Stimulated activated CD4-positive, alpha-beta T cell treated with anti-CD3 and anti-CD28 coated beads, Interleukin-15, amount 100 ng/mL, for 48 hours (primary cell): Measurements from ENCODE around the gene HSF2BP.
"Not testable (repeated sequence)": the region's sequence is repeated elsewhere in the genome, so short reads cannot be mapped to it uniquely, and the experiment has no call there.

ENCODE experiments used
- DNase-seq, 2 donors: peaks; one replicate each; pipeline ENCODE4 v3.0.0-alpha.2; 2020; ENCODE audit warnings: low read depth in 2 of 2

HSF2BP gene

DNA sequence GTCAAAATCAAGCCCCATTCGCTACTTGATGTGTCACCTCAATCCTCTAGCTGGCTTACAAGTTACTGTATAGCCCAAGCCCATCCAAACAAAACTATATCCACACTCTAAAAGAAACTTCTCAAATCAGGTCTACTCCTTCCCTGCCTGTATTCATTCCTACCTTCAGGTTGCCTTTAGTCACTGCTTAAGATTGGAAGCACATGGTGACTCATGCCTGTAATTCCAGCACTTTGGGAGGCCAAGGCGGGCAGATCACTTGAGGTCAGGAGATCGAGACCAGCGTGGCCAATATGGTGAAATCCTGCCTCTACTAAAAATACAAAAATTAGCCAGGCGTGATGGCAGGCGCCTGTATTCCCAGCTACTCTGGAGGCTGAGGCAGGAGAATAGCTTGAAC lies 7.4 kb downstream of the HSF2BP start:
- DNase-seq: not testable (repeated sequence)

DNA sequence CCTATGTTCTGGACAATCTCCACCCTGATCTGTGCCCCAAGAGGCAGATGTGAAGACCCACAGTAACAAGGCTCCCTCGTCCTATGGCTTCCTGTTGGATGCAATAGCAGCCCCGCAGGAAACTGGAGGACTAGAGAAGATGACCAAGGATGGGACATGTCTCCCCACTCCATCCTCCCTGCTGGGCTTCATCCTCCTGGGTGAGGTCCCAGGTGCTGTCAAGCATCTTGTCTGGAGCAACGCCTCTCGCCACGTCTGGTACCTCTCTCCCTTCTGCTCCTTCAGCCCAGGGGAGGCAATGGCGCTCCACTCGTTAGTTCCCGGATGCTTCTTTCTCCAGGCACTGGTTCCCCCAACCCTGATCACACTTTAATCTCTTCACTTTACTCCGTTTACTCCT lies 11.1 kb downstream of the HSF2BP start:
- DNase-seq: no peak

DNA sequence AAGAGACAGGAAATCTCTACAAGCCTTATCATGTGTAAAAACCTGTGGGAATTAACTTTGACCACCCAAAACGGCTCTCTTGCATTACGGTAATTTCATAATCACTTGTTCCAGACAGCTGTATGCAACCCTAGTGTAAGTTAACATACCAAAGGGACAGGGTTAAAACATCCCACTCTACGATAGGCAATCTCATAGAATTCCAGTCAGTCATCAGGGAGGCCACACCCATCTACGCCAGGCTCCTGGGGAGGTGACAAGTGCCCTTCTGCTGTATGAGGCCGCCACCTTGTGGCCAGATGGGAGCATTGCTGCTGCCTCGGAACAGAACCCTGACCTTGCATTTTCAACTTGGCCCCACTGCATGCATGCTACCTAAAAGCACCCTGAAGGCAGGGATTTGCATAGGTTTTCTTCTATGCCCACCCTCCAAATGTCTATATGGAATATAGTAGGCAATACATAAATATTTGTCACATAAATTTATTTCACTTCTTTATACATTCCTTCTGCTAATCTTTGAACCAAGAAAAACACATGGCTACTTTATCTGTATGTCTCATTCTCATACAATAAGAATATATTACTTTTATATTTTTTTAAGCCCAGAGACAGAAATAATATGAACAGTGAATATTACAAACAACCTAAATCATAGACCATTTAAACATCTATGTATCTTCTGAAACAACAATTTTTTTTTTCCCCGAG lies 12.6 kb downstream of the HSF2BP start:
- DNase-seq: peak; percentile 74 to 79

DNA sequence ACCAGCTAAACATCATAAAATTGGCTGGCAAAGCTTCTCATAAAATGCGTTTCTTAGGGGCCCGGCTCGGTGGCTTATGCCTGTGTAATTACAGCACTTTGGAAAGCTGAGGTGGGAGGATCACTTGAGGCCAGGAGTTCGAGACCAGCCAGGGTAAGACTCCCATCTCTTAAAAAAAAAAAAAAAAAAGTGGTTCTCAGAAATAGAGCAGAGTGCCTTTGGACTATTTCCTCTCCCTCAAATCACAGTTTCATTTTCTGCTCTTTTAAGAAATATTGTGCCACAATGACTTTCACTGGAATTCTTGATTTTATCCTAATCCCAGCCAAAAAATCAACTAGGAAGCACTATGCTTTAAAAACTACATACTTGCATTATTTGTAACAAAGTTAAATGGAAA lies 13.3 kb downstream of the HSF2BP start:
- DNase-seq: no peak

DNA sequence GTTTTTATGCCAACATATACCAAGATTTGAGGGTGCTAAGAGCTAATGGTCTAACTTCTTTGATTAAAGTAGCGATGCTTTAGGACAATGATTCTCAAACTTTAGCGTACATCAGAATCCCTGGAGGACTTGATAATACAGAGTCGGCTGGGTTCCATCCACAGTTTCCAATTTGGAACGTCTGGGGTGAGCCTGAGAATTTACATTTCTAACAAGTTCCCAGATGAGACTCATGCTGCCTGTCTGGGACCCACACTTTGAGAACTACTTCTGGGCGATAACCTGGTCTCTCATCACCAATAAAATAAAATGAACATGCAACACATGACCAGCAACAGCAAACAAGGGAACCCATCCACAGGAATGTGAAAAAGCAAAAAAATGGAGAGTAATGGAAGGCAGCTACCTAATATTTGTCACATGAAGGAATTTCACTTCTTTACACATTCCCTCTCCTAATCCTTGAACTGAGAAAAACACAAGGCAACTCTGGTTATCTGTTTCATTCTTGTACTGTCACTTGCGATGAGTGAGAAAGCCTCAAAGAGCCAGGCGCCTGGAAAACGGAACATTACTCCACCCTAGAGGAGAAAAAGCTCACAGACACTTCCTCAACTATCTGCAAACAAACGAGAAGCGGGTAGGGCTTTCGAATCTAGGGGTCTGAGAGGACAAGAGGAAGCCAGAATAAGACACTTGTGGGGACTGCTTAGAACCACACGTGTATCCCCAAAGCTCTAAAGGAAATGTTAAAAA lies 14.0 kb downstream of the HSF2BP start:
- DNase-seq: no peak

DNA sequence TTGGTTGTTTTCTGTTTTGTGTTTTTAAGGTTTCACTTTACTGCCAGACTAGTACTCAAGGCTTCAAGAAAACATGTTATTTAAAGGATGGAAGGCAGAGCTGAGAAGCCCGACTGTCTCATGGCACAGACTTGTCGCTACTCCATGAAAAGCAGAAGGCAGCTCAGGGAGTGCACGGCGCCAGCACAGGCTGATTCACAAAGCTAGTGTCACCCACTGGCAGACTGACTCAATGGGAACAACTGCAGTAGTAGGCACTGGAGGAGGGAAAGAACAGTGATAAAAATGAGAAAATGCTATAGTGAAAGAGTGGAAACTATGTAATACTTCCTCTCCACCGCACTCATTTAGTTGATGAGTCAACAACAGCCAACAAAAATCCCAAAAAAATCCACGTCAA lies 14.7 kb downstream of the HSF2BP start:
- DNase-seq: no peak

DNA sequence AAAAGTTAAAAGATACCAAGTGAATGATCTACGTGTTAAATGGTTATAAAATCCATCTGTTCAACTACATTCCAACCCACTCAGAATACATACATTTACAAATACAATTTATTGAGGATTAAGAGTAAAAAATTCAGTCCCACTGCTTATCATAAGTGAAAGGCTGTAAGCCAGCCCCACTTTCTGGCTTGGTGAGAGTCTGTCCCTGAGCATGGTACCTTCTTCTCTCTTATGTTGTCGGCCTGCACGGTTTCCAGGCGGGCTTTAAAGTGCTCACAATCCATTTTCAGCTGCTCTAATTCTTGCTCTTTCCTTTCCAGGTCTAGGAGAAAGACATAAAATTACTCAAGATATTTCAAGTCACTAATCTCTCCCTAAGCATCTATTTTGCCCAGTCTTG lies 15.2 kb downstream of the HSF2BP start:
- DNase-seq: no peak

DNA sequence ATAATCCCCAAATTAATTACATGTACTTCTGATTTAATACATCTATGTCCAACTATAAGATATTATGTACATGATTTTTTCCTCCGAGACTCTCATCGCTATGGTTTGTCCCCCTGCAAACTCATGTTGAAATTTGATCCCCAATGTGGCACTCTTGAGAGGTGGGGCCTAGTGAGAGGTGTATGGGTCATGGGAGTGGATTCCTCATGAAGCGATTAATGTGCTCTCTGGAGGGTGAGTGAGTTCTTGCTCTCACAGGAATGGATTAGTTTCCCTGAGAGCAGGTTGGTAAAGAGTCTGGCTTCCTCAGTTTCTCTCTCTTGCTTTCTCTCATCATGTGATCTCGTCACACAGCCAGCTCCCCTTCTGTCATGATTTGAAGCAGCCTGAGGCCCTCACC lies 16.1 kb downstream of the HSF2BP start:
- DNase-seq: no peak

DNA sequence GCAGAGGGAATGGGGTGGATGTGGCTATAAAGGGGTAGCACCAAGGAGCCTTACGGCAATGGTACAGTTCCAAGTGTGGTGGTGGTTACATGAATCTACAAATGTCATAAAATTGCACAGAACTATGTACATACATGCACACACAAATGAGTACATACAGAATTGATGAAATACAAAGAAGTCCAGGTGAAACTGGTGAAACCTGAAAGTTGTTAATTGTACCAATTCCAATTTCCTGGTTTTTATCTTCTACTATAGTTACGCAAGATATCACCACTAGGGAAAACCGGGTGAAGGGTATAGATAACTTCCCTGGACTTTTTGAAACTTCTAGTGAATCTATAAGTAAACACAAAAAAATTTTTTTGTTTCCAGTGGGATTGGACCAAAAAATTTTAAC lies 18.9 kb downstream of the HSF2BP start:
- no peak for DNase-seq

DNA sequence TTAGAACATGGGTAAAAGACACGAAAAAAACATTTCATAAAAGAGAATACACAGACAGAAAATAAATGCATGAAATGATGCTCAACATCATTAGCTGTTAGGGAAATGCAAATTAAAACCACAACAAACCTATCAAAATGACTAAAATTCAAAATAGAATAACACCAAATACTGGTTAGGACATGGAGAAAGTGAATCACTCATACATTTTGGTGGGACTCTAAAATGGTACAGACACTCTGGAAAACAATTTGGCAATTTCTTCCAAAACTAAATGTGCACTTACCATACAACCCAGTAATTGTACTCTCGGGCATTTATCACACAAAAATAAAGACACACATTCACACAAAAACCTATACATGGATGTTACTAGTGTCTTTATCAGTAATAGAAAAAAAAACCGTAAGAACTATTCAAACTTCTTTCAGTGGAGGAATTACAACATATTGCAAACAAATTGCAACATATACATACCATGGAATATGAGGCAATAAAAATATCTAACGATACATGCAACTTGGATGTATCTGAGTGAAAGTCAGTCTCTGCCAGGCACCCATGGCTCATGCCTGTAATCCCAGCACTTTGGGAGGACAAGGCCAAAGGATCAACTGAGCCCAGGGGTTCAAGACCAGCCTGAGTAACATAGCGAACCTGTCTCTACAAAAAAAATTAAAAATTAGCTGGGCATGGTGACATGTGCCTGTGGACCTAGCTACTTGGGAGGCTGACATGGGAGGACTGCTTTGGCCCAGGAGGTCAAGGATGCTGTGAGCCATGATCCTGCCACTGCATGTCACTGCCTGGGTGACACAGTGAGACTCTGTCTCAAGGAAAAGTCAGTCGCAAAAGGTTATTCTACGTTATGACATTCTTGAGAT lies 19.6 kb downstream of the HSF2BP start:
- no peak for DNase-seq

DNA sequence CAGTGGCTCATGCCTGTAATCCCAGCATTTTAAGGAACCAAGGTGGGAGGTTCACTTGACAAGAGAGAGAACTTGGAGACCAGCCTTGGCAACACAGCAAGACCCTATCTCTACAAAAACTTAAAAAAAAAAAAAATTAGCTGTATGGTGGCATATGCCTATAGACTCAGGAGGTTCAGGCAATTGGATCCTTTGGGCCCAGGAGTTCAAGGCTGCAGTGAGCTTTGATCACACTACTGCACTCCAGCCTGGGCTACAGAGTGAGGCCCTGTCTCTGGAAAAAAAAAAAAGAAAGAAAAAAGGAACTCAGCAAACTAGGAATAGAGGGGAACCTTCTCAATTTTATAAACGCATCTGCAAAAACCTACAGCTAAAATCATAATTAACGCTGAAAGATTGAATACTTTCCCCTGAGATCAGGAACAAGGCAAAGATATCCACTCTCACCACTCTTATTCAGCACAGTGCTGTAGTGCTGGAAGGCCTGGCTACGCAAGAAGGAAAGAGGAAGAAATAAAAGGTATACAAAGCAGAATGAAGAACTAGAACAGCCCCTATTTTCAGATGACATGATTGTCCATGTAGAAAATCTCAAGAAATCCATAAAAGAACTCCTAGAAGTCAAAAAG lies 21.6 kb downstream of the HSF2BP start:
- DNase-seq: no peak

DNA sequence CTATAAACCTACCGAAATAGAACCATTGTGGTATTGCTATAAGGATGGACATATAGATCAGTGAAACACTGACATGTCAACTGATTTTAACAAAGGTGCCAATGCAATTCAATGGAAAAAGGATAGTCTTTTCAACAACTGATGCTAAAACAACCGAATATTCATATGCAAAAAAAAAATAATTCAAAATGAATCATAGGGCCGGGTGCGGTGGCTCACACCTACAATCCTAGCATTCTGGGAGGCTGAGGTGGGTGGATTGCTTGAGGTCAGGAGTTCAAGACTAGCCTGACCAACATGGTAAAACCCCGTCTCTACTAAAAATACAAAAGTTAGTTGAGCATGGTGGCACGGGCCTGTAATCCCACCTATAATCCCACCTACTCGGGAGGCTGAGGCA lies 23.9 kb downstream of the HSF2BP start:
- no peak for DNase-seq

DNA sequence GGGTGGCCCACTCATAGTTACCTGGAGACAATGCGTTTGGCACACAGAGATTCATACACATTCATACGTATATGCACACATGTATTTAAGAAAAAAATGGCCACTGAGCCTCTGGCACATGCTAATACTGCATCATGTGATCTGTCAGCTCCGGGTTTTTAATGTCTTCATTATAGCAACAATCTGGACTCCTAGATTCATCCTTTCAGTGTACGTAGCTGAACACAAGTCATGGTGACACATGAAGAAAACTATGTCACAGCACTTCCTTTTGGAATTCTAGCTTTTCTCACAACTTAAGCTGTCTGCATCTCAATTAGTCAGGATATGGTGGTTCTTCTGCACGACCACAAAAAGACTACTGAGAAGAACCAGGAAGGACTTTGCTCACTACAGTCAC lies 24.7 kb downstream of the HSF2BP start:
- no peak for DNase-seq

DNA sequence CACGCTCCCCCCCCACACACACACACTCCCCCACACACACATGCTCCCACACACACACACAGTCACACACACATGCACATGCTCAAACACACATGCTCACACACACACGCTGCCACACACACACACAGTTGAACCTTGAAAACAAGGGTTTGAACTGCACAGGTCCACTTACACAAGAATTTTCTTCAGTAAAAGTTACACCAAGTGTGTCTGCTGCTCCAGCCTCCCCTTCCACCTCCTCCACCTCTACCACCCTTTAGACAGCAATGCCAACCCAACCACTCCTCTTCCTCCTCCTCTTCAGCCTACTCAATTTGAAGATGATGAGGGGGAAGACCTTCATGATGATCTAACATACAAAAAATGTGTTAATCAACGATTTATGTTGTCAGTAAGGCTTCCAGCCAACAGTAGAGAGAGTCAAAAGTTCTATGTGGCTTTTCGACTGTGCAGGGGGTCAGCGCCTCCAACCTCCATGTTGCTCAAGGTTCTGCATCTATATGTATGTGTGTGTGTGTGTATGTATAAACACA lies 26.8 kb downstream of the HSF2BP start:
- DNase-seq: no peak

DNA sequence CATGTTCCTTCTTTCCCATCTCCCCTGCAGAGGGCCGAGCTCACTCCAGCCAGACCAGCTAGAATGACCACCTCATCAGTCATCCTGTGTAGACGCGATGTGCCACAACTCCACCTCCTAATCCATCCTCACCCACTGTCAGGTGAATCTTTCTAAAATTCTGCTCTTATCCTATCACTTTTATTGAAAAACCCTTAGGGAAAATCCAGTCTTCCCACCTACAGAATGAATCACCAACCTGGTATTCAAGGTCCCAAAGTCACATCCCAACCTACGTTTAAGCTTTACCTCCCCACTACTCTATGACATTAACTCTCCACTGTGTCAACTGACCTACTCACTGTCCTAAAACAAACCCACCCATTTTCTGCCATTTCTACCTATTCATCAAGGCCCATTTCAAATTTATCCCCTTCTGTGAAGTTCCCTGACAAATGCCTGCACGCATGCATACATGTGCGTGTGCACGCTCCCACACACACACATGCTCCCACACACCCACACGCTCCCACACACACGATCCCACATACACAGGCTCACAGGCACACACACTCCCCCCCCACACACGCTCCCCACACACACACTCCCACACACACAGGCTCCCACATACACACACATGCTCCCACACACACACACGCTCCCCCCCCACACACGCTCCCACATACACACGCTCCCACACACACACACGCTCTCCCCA lies 27.7 kb downstream of the HSF2BP start:
- no peak for DNase-seq

DNA sequence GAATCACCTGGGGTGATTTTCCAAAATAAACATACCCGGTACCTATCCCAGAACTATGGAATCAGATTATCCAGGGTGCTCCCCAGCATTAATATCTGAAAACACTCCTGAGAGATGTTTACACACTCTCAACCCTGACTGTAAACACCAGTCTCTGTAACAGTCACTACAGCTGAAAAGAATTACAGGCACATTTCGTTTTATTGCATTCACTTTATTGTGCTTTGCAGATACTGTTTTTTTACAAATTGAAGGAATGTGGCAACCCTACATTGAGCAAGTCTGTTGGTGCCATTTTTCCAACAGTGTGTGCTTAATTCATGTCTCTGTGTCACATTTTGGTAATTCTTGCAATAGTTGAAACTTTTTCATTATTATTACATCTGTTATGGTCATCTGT lies 31.8 kb downstream of the HSF2BP start:
- no peak for DNase-seq

DNA sequence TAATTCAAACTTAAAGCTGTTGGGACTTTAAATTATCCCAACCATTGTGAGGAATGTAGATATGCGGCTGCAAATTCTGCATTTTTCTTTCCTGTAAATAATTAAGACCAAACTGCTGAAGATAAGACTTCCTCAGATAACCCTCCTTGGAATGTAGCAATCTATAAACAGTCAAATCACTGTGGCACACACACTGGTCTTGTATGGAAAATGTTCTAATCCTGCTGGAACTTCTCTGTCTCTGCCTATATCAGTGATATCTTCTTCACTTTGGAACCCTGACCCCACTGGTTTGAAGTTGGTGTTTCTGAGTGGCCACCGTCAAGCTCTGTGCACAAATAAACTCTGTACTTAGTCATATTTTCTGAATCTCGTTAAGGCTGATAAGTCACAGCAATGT lies 32.9 kb downstream of the HSF2BP start:
- no peak for DNase-seq

DNA sequence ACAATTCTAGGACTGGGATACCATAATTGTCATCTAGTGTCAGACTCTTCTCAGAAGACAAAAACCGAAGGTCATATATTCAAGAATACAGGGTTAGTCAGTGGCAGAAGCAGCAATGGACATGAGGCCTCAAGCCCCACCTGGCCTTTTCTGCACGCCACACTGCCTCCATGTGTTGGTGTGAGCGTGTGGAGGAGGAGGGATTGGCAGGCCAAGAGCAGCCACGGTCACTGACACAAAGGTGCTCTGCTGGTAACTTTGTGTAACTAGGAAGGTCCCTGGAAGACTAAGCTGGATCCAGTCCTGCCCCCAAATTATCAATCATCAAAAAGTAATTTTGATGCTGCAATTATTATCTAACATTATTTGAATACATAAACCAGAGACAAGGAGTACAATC lies 34.9 kb downstream of the HSF2BP start:
- DNase-seq: no peak

DNA sequence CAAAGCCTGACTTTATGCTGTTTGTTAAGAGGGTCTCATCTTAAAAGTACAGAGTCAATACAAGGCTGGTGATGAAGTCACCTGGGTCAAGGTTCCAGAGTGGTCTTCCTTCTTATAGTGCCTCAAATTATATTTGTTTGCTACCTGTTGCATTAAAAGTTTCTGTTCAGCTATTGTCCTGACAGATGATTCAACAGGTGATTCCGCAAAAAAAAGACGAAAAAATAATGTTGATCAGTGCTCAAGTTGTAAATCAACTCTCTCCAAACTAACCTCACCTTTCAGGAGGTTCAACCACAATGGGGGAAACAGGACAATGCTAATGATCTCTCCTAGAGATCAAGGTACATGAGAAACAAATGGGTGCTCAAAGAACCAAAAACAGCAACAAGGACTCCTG lies 35.7 kb downstream of the HSF2BP start:
- DNase-seq: no peak

DNA sequence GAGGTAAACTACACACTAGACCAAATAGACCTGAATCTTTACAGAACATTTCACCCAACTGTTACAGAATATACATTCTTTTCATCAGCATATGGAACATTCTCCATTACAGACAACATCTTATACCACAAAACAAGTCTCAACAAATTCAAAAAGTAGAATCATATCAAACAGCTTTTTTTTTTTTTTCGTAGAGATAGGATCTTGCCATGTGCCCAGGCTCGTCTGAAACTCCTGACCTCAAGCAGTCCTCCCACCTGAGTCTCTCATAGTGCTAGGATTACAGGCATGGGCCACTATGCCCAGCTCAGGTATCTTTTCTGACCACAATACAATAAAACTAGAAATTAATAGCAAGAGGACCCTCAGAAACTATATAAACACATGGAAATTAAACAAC lies 36.5 kb downstream of the HSF2BP start:
- no peak for DNase-seq

DNA sequence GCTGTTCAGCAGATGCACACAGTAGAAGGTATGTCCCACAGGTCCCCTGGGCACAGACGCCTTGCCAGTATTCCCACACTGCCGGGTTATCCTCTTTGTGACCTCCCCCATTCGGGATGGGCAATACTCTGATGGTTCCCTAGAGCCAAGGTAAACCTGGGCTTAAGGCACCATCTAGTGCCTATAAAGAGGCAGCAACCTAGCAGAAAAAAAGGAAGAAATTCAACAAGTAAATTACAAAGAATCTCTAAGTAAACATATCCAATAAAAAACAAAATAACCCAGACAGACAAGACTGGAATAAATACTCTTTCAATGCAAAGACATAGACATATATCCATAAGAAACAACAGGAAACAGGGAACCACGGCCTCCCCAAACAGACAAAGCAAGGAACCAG lies 39.4 kb downstream of the HSF2BP start:
- no peak for DNase-seq
